NCI-H1930 (cell line): ENCODE measurements around the gene DNAAF2.
"Not testable (repeated sequence)": the region's sequence is repeated elsewhere in the genome, so short reads cannot be mapped to it uniquely, and the experiment has no call there.

Experiments used
- DNase-seq, 2 experiments: peaks; one replicate each; lab custom pipeline; 2025; lab: John Stamatoyannopoulos, UW

The DNAAF2 gene

GRCh38 chr14:49622022-49622607 is 12.9 kb downstream of the DNAAF2 start:
- DNase-seq = no peak

- DNase-seq = peak in 1 of 2 experiments; percentile 27
These were observed 13.7 kb downstream of the DNAAF2 start for GRCh38 chr14:49621114-49621881.

GRCh38 chr14:49620182-49621113 is 14.6 kb downstream of the DNAAF2 start, which contains the start of the genes MGAT2 and RPL36AL:
Gene MGAT2, plus strand, starts transcription at chr14:49620799. Its CDS starts 470 bp downstream, at chr14:49621269.
Gene RPL36AL, minus strand, starts transcription at chr14:49620626. Its CDS starts 1,522 bp downstream, at chr14:49619104.
- DNase-seq = peak; percentile 91 to 97

- DNase-seq = no peak
These were observed 15.3 kb downstream of the DNAAF2 start for GRCh38 chr14:49619730-49620129.

GRCh38 chr14:49619273-49619672 is 15.8 kb downstream of the DNAAF2 start:
- DNase-seq = not testable (repeated sequence)

GRCh38 chr14:49617852-49618519 is 17.1 kb downstream of the DNAAF2 start:
- DNase-seq = no peak

GRCh38 chr14:49615776-49616175 is 19.3 kb downstream of the DNAAF2 start:
- DNase-seq = no peak

- DNase-seq = no peak
These were observed 20.8 kb downstream of the DNAAF2 start for GRCh38 chr14:49614196-49614595.

- DNase-seq = no peak
These were observed 22.4 kb downstream of the DNAAF2 start for GRCh38 chr14:49612671-49613070.

GRCh38 chr14:49612251-49612650 is 22.8 kb downstream of the DNAAF2 start:
- no peak for DNase-seq

- no peak for DNase-seq
These were observed 27.5 kb downstream of the DNAAF2 start for GRCh38 chr14:49607583-49607982.

- DNase-seq = peak; percentile 71 to 76
These were observed 36.4 kb downstream of the DNAAF2 start, which contains the start of gene LRR1 for GRCh38 chr14:49598485-49599300. Gene LRR1, plus strand, starts transcription at chr14:49598940. Its CDS starts 81 bp downstream, at chr14:49599021.

GRCh38 chr14:49598189-49598484 is 36.9 kb downstream of the DNAAF2 start:
- no peak for DNase-seq

- DNase-seq = no peak
These were observed 40.5 kb downstream of the DNAAF2 start for GRCh38 chr14:49594347-49595091.

- DNase-seq = no peak
These were observed 42.0 kb downstream of the DNAAF2 start for GRCh38 chr14:49593016-49593415.

GRCh38 chr14:49589387-49589786 is 45.7 kb downstream of the DNAAF2 start:
- no peak for DNase-seq

GRCh38 chr14:49586673-49587460 is 48.2 kb downstream of the DNAAF2 start:
- peak; percentile 18 to 33 for DNase-seq

GRCh38 chr14:49585803-49586672 is 49.0 kb downstream of the DNAAF2 start, which contains the start of gene RPS29:
Gene RPS29, minus strand, starts transcription at chr14:49586380. Its CDS starts 34 bp downstream, at chr14:49586346.
- DNase-seq = peak; percentile 95 to 98
